Keratinocyte (primary cell): ENCODE measurements around the gene DACH1. TPM values are rescaled to one million over a fixed set of nuclear protein-coding genes. Genes with fewer than 3 reads are reported as not detected.

Experiments
- DNase-seq: peaks from one replicate; pipeline ENCODE4 v3.0.0-alpha.2; 2011; ENCODE audit warnings: low read depth, missing footprints, low spot score
- FAIRE-seq: peaks from 2 replicates; lab custom pipeline; 2011; peaks lifted over from hg19 to GRCh38; lab: Jason Lieb, UNC
- H2AFZ ChIP-seq: 2 replicates; pipeline ENCODE4 v1.6.0; 2012; ENCODE audit warnings: low read length, control low read depth, inconsistent platforms; ENCODE audit not compliant: control insufficient read depth
- H3K27ac ChIP-seq: 2 replicates; pipeline ENCODE4 v1.5.1; 2011; ENCODE audit warnings: low read length; ENCODE audit not compliant: control insufficient read depth, insufficient read depth
- H3K27me3 ChIP-seq: 3 replicates; pipeline ENCODE4 v1.6.0; 2011; ENCODE audit warnings: low read length; ENCODE audit not compliant: control insufficient read depth, insufficient read depth; ENCODE audit errors: extremely low read depth
- H3K36me3 ChIP-seq, 2 experiments: 2 replicates in 1 of 2; 3 replicates in 1 of 2; pipeline ENCODE4 v1.5.1; 2011; ENCODE audit warnings: low read length in 2 of 2, mild to moderate bottlenecking in 1 of 2; ENCODE audit not compliant: control insufficient read depth in 2 of 2, insufficient read depth in 2 of 2; ENCODE audit errors: extremely low read depth in 1 of 2
- H3K4me1 ChIP-seq: 3 replicates; pipeline ENCODE4 v1.5.1; 2011; ENCODE audit warnings: low read length; ENCODE audit not compliant: control insufficient read depth, insufficient read depth; ENCODE audit errors: extremely low read depth
- H3K4me2 ChIP-seq: 3 replicates; pipeline ENCODE4 v1.6.0; 2011; ENCODE audit warnings: low read depth, low read length; ENCODE audit not compliant: control insufficient read depth, insufficient read depth; ENCODE audit errors: extremely low read depth
- H3K4me3 ChIP-seq, 3 experiments: fragments of 200-600 bp in 1 of 3; sonication (generic) in 1 of 3; 2 replicates in 2 of 3; 3 replicates in 1 of 3; pipeline ENCODE4 v1.5.1; 2011 to 2016; ENCODE audit warnings: low read length in 3 of 3, mild to moderate bottlenecking in 3 of 3, control low read depth in 2 of 3, inconsistent platforms in 1 of 3, low read depth in 1 of 3, mixed read lengths in 1 of 3, mixed run types in 1 of 3, moderate library complexity in 1 of 3; ENCODE audit not compliant: control insufficient read depth in 2 of 3, insufficient read depth in 2 of 3; ENCODE audit errors: extremely low read depth in 1 of 3
- H3K79me2 ChIP-seq: 2 replicates; pipeline ENCODE4 v1.6.0; 2012; ENCODE audit warnings: low read length; ENCODE audit not compliant: control insufficient read depth, insufficient read depth
- H3K9ac ChIP-seq: 3 replicates; pipeline ENCODE4 v1.6.0; 2011; ENCODE audit warnings: low read length; ENCODE audit not compliant: control insufficient read depth, insufficient read depth; ENCODE audit errors: extremely low read depth
- H3K9me1 ChIP-seq: 3 replicates; pipeline ENCODE4 v1.6.0; 2011; ENCODE audit warnings: low read length; ENCODE audit not compliant: control insufficient read depth, insufficient read depth; ENCODE audit errors: extremely low read depth
- H3K9me3 ChIP-seq: 2 replicates; pipeline ENCODE4 v1.5.1; 2012; ENCODE audit warnings: low read depth, low read length; ENCODE audit not compliant: control insufficient read depth
- H4K20me1 ChIP-seq: 3 replicates; pipeline ENCODE4 v1.6.0; 2011; ENCODE audit warnings: low read length; ENCODE audit not compliant: control insufficient read depth, insufficient read depth; ENCODE audit errors: extremely low read depth
- EZH2 ChIP-seq: IDR thresholded peaks from one replicate; pipeline ENCODE4 v1.6.1; 2012; ENCODE audit warnings: inconsistent platforms, mild to moderate bottlenecking, low read length, moderate library complexity
- dilution Hi-C: fragments of 300-500 bp; cut with MboI; formaldehyde crosslinking; loops from one replicate; pipeline ENCODE4 v1.7.0; 2020; ENCODE audit warnings: low sequenced_read_pairs; ENCODE audit not compliant: extremely low pct_ligation_motif_present
- polyA plus RNA-seq, 5 experiments: library from polyadenylated mRNA; depleted of rRNA in 3 of 5; stranded (reverse) in 3 of 5; stranded (forward) in 1 of 5; unstranded in 1 of 5; fragments of >200 nt; gene quantifications; 1 replicate in 1 of 5; 2 replicates in 3 of 5; 3 replicates in 1 of 5; pipeline versions ENCODE4 v1.2.1 to v1.2.3, GENCODE V29; 2011 to 2012; ENCODE audit warnings: missing spikeins in 2 of 5, low read depth in 1 of 5, low replicate concordance in 1 of 5
- TF ChIP-seq, protein P1 (sequence below), 3 experiments: IDR thresholded peaks in 1 of 3; conservative IDR thresholded peaks in 1 of 3; optimal IDR thresholded peaks in 1 of 3; 2 replicates in 2 of 3; 3 replicates in 1 of 3; pipeline versions ENCODE3 to v1.5.1; 2011; ENCODE audit warnings: low read length in 3 of 3, mild to moderate bottlenecking in 3 of 3, moderate library complexity in 2 of 3, control low read depth in 1 of 3, inconsistent platforms in 1 of 3; ENCODE audit not compliant: insufficient read depth in 2 of 3; ENCODE audit errors: extremely low read depth in 1 of 3

Gene DACH1
- polyA plus RNA-seq, 1 donor (not counting 4 experiments of a cell fraction or from before 2014, with no cell fraction given) = not detected

DNA sequence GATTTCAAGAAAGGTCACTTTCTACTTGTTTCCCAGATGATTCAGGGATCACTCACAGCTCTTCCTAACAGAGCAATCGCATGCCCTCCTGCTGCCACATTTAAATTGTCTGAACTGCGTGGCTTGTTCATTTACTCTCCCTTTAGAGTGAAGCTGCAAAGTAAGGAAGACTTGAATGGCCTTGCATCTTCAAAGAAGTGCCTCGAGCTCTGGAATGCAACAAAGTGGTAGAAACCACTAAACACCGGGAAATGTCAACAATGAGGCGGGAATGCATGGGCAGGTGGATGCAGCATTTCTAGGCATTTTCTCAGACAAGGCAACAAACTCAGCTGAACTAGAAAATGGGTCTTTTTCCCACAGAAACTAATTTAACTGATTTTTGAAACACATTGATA is 10.3 kb upstream of the DACH1 start:
- dilution Hi-C loops = no loop called here
- peaks cover 3% of the 10 kb centered on the region for H3K27me3 ChIP-seq
- H3K9me1 ChIP-seq = no peaks in the 10 kb centered on the region
- H3K9ac ChIP-seq = no peak overlapping the region
- no peaks in the 10 kb centered on the region for H3K79me2 ChIP-seq
- H3K4me2 ChIP-seq = no peak overlapping the region
- no peaks in the 10 kb centered on the region for H3K36me3 ChIP-seq
- no peaks in the 10 kb centered on the region for H3K4me1 ChIP-seq
- no peaks in the 10 kb centered on the region for H3K9me3 ChIP-seq
- H3K4me3 ChIP-seq = no peak overlapping the region
- TF ChIP-seq, protein P1, sequence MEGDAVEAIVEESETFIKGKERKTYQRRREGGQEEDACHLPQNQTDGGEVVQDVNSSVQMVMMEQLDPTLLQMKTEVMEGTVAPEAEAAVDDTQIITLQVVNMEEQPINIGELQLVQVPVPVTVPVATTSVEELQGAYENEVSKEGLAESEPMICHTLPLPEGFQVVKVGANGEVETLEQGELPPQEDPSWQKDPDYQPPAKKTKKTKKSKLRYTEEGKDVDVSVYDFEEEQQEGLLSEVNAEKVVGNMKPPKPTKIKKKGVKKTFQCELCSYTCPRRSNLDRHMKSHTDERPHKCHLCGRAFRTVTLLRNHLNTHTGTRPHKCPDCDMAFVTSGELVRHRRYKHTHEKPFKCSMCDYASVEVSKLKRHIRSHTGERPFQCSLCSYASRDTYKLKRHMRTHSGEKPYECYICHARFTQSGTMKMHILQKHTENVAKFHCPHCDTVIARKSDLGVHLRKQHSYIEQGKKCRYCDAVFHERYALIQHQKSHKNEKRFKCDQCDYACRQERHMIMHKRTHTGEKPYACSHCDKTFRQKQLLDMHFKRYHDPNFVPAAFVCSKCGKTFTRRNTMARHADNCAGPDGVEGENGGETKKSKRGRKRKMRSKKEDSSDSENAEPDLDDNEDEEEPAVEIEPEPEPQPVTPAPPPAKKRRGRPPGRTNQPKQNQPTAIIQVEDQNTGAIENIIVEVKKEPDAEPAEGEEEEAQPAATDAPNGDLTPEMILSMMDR (optimal IDR thresholded peaks at IDR 0.05 in 1 of 3, IDR thresholded peaks at IDR 0.05 in 1 of 3, conservative IDR thresholded peaks at IDR 0.05 in 1 of 3; ENCODE audit: extremely low read depth in 1 of 3, insufficient read depth in 2 of 3, low read length in 3 of 3) = no peak
- TF ChIP-seq EZH2 = no peak
- FAIRE-seq (no peak), DNase-seq (no peak)
- no peak overlapping the region for H3K27ac ChIP-seq
- H2AFZ ChIP-seq = no peak overlapping the region
- H4K20me1 ChIP-seq = no peaks in the 10 kb centered on the region

DNA sequence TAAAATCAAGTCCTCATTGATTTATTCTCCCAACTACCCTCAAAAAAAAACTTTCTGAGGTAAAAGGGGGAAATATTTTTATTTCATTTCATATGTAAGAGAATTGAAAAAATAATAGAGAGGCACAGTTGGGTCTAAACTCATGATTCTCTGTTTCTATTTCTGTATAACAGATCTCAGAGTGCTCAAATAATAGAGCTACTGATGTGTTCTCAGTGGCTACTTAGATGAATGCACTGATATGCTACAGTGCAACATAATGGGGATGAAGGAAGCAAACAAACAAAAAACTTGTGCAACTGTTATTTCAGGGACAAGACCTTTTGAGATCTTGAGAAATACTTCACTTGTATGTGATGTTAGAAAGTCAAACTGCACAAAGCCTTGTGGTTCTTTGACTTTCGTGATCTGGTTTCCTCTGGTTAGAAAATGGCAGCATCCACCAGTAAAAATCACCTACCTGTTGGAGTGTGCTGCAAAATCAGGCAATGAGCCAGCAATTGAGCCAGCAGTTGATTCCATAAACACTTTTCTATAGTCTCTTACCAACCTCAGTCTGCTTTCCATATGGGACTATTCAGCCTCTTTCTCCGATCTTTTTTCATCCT is 9.7 kb upstream of the DACH1 start:
- H3K9me3 ChIP-seq = no peaks in the 10 kb centered on the region
- H4K20me1 ChIP-seq = no peaks in the 10 kb centered on the region
- no peaks in the 10 kb centered on the region for H3K9me1 ChIP-seq
- no peaks in the 10 kb centered on the region for H3K4me1 ChIP-seq
- peaks cover 4% of the 10 kb centered on the region for H3K27me3 ChIP-seq
- no peak overlapping the region for H3K9ac ChIP-seq
- H2AFZ ChIP-seq = no peak overlapping the region
- TF ChIP-seq, protein P1 (optimal IDR thresholded peaks at IDR 0.05 in 1 of 3, IDR thresholded peaks at IDR 0.05 in 1 of 3, conservative IDR thresholded peaks at IDR 0.05 in 1 of 3; ENCODE audit: extremely low read depth in 1 of 3, insufficient read depth in 2 of 3, low read length in 3 of 3) = no peak
- no peak for TF ChIP-seq EZH2
- dilution Hi-C loops = no loop called here
- no peaks in the 10 kb centered on the region for H3K36me3 ChIP-seq
- FAIRE-seq (no peak), DNase-seq (no peak)
- no peak overlapping the region for H3K27ac ChIP-seq
- H3K79me2 ChIP-seq = no peaks in the 10 kb centered on the region
- no peak overlapping the region for H3K4me3 ChIP-seq
- H3K4me2 ChIP-seq = no peak overlapping the region
